Skeletal muscle tissue (tissue), 4 donors: ENCODE measurements around the gene WDR86. TPM values are rescaled to one million over a fixed set of nuclear protein-coding genes. Genes with fewer than 3 reads are reported as not detected.

ENCODE experiments used
- H3K27ac ChIP-seq: one replicate; pipeline ENCODE4 v1.7.0; 2013; ENCODE audit warnings: mild to moderate bottlenecking, low read depth, low read length, inconsistent platforms
- H3K27me3 ChIP-seq, 3 donors: one replicate each; pipeline ENCODE4 v1.7.0; 2013; ENCODE audit warnings: low read length in 3 of 3; ENCODE audit not compliant: control insufficient read depth in 3 of 3, insufficient read depth in 3 of 3
- H3K36me3 ChIP-seq, 3 donors: one replicate each; pipeline ENCODE4 v1.7.0; 2013; ENCODE audit warnings: low read length in 3 of 3; ENCODE audit not compliant: control insufficient read depth in 3 of 3, insufficient read depth in 3 of 3
- H3K4me1 ChIP-seq, 3 donors: one replicate each; pipeline ENCODE4 v1.7.0; 2013; ENCODE audit warnings: low read length in 3 of 3, mild to moderate bottlenecking in 3 of 3; ENCODE audit not compliant: control insufficient read depth in 3 of 3, insufficient read depth in 3 of 3
- H3K4me3 ChIP-seq, 3 donors: one replicate each; pipeline ENCODE4 v1.7.0; 2013; ENCODE audit warnings: low read length in 3 of 3
- H3K9ac ChIP-seq, 3 donors: one replicate each; pipeline ENCODE4 v1.7.0; 2013; ENCODE audit warnings: low read length in 3 of 3, mild to moderate bottlenecking in 3 of 3, moderate library complexity in 2 of 3, low read depth in 1 of 3
- H3K9me3 ChIP-seq, 3 donors: one replicate each; pipeline ENCODE4 v1.7.0; 2013; ENCODE audit warnings: low read length in 3 of 3; ENCODE audit not compliant: control insufficient read depth in 3 of 3
- total RNA-seq: library from RNA; depleted of rRNA; stranded (reverse); fragments of >200 nt; gene quantifications from one replicate; pipeline ENCODE4 v1.2.3, GENCODE V29; 2014
- donor health status: Osteomylitis.

Gene WDR86
- total RNA-seq, 1 donor from 2014 or later, result 4.7 TPM

DNA sequence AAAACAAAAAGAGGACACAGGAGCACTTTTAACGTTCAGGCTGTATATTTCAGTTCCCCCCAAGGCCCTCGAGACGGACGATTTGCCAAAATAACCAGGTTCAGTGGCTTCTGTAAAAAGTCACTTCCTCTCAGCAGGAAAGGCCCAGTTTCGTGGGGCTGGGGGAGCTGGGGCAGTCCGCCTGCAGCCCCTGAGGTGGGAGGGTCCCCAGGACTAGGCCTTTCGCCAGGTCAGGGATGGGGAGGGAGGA lies 28.8 kb downstream of the WDR86 start:
- peaks cover 29 to 42% (median 42%) of the 10 kb centered on the region in 3 donors for H3K27me3 ChIP-seq
- H3K4me3 ChIP-seq, result no peak overlapping the region
- peaks cover 16 to 26% (median 19%) of the 10 kb centered on the region in 3 donors for H3K36me3 ChIP-seq
- H3K9ac ChIP-seq, result no peak overlapping the region
- no peak overlapping the region for H3K27ac ChIP-seq
- no peaks in the 10 kb centered on the region for H3K9me3 ChIP-seq
- peaks cover 8 to 18% (median 9%) of the 10 kb centered on the region in 3 donors for H3K4me1 ChIP-seq

DNA sequence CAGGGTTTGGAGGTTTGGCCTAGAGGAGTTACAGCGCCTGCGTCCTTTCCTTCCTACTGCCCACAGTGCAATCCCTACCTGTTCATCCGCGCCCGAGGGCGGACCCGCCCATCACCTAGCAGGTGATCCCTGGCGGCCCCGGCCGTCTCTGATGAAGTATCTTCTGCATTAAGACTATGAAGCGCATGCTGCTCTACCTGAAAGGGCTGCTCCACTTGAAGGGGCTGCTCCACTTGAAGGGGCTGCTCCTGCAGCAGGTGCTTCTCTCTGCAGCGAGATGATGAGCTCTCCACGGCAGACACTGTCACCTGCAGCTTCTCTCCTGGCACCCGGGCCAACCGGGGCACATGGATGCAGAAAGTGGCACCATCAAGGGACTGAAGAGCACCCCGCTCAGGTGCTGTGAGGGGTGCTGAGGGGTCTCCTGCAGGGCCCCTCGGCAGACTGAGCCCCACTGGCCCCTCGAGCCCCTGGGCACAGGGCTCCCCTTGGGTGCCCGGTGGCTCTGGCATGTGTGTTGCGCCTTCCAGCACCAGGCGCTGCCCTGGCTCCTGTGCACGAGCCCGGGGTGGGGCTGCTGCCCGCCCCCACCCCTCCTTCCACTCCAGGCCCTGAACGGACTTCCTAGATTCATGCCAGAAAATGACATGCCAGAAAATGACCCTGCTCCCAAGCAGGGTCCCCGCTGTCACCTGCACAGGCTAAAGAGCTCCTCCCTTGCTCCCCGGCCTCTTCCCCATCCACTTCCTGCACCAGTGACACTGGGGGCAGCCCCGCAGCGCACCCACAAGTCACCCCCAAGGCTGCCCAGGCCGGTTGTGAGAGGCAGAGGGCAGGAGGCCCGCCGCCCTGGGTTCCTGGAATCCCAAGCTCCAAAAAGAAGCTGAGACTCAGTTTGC lies 29.4 kb downstream of the WDR86 start:
- H3K4me1 ChIP-seq, result peaks cover 8 to 15% (median 9%) of the 10 kb centered on the region in 3 donors
- no peak overlapping the region for H3K27ac ChIP-seq
- H3K9me3 ChIP-seq, result no peaks in the 10 kb centered on the region
- H3K27me3 ChIP-seq, result peaks cover 24 to 40% (median 37%) of the 10 kb centered on the region in 3 donors
- no peak overlapping the region for H3K4me3 ChIP-seq
- peaks cover 20 to 32% (median 24%) of the 10 kb centered on the region in 3 donors for H3K36me3 ChIP-seq
- no peak overlapping the region for H3K9ac ChIP-seq

- no peak overlapping the region for H3K4me3 ChIP-seq
- peaks cover 7 to 10% (median 8%) of the 10 kb centered on the region in 3 donors for H3K4me1 ChIP-seq
- peaks cover 21 to 36% (median 28%) of the 10 kb centered on the region in 3 donors for H3K36me3 ChIP-seq
- no peak overlapping the region for H3K27ac ChIP-seq
- no peak overlapping the region for H3K9ac ChIP-seq
- H3K27me3 ChIP-seq, result peaks cover 21 to 32% (median 29%) of the 10 kb centered on the region in 3 donors
- no peaks in the 10 kb centered on the region for H3K9me3 ChIP-seq
Measured at GRCh38 chr7:151379534-151380198, 30.2 kb downstream of the WDR86 start.

- Histone ChIP-seq H3K9ac (no peak overlapping the region), H3K27me3 (peaks cover 16 to 28% (median 25%) of the 10 kb centered on the region in 3 donors), H3K4me3 (no peak overlapping the region), H3K4me1 (peaks cover 7 to 10% (median 8%) of the 10 kb centered on the region in 3 donors), H3K36me3 (peaks cover 26 to 40% (median 33%) of the 10 kb centered on the region in 3 donors), H3K9me3 (no peaks in the 10 kb centered on the region), H3K27ac (no peak overlapping the region)
Measured at GRCh38 chr7:151379193-151379520, 30.7 kb downstream of the WDR86 start.

DNA sequence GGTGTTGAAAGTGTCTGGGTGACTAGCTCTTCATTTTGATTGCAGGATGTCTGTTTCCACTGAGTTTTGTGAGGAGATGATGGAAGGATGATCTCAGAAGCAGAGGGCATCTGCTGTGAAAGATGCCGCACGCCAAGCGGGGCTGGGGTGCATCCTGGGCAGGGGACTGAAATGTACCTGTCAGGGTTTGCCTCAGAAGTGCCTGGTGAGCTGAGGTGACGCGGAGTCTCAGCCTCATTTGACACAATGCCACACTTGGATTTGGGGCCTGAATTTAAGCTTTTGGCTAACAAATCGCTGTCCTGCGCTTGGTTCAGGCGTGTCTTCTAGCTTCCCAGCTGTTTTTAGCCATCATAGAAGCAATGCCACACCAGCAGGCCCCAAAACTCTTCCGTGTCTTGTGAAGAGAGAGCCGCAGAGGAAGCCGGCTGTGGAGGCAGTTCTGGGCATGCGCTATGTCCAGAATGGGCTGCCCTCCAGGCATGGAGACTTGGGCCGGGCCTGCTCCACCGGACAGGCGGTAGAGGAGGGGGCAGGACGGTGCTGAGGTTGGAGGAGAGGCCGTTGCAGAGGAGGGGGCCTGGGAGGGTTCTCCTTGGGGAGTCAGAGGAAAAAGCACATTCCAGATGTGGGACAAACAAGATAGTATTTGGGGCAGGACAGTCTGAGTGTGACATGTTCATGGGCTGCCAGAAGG lies 31.2 kb downstream of the WDR86 start:
- no peak overlapping the region for H3K4me3 ChIP-seq
- H3K27me3 ChIP-seq, result peaks cover 13 to 22% (median 22%) of the 10 kb centered on the region in 3 donors
- peaks cover 7 to 10% (median 8%) of the 10 kb centered on the region in 3 donors for H3K4me1 ChIP-seq
- H3K9me3 ChIP-seq, result no peaks in the 10 kb centered on the region
- H3K27ac ChIP-seq, result no peak overlapping the region
- peaks cover 31 to 45% (median 38%) of the 10 kb centered on the region in 3 donors for H3K36me3 ChIP-seq
- no peak overlapping the region for H3K9ac ChIP-seq

DNA sequence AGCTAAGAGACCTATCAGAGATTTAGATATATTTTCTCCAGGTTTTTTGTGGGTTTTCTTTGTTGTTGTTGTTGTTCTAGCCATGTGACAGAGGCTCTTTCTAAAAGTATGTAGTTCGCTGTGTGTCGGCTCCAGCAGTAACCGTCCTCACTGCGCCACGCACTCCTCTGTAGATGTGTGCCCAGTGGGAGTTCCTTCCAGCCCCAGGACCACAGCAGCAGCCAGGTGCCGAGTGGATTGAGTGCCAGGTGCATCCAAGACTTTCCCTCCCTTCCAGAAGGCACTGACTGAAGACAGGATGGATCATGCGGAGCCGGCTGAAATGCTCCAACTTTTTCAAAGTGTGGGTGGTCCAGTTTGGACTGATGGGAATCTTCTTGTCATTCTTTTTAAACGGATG lies 31.8 kb downstream of the WDR86 start:
- Histone ChIP-seq H3K9me3 (no peaks in the 10 kb centered on the region), H3K27ac (no peak overlapping the region), H3K36me3 (peaks cover 34 to 50% (median 42%) of the 10 kb centered on the region in 3 donors), H3K9ac (no peak overlapping the region), H3K4me1 (peaks cover 7 to 10% (median 8%) of the 10 kb centered on the region in 3 donors), H3K27me3 (peaks cover 13 to 20% (median 19%) of the 10 kb centered on the region in 3 donors), H3K4me3 (no peak overlapping the region)

- H3K36me3 ChIP-seq, result peaks cover 38 to 50% (median 43%) of the 10 kb centered on the region in 3 donors
- H3K4me1 ChIP-seq, result peaks cover 7 to 10% (median 8%) of the 10 kb centered on the region in 3 donors
- H3K9me3 ChIP-seq, result no peaks in the 10 kb centered on the region
- H3K9ac ChIP-seq, result no peak overlapping the region
- no peak overlapping the region for H3K27ac ChIP-seq
- no peak overlapping the region for H3K4me3 ChIP-seq
- peaks cover 9 to 15% (median 15%) of the 10 kb centered on the region in 3 donors for H3K27me3 ChIP-seq
Measured at GRCh38 chr7:151377406-151377805, 32.4 kb downstream of the WDR86 start.

- Histone ChIP-seq H3K27ac (no peak overlapping the region), H3K4me1 (no peaks in the 10 kb centered on the region), H3K9ac (no peak overlapping the region), H3K27me3 (peaks cover 0 to 5% (median 4%) of the 10 kb centered on the region in 3 donors), H3K9me3 (no peaks in the 10 kb centered on the region), H3K4me3 (no peak overlapping the region), H3K36me3 (peaks cover 44 to 53% (median 47%) of the 10 kb centered on the region in 3 donors)
Measured at GRCh38 chr7:151376218-151376902, 33.5 kb downstream of the WDR86 start.

DNA sequence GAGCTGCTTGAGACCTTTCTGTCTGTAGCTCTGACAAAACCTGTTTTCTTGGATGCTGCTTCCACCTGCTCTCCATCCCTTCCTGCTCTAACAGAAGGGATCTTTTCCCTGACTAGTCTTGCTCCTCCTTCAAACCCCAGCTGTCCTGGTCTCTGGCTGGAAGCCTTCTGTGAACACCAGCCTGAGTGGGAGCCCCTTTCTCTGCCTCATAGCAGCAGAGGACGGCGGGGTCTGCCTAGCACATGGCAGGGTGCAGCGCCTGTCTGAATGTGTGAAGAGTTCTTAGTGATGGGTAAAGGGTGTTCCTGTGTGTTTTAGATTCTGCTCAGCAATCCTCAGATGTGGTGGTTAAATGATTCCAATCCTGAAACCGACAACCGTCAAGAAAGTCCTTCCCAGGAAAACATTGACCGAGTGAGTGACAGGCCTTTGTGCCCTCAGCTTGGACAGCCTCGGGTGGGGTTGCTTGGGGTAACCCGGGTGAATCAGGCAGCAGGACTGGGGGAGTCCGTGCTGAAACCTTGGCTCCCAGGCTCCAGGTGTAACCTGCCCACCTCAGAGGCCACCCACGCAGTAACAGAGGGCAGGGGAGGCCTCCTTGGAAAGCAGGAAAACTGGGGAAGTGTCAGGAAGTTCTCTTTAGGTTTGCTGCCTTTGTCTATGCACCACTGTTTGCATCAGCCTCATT lies 34.2 kb downstream of the WDR86 start:
- no peak overlapping the region for H3K9ac ChIP-seq
- H3K4me1 ChIP-seq, result no peaks in the 10 kb centered on the region
- H3K27me3 ChIP-seq, result no peaks in the 10 kb centered on the region
- no peaks in the 10 kb centered on the region for H3K9me3 ChIP-seq
- no peak overlapping the region for H3K27ac ChIP-seq
- peaks cover 45 to 53% (median 47%) of the 10 kb centered on the region in 3 donors for H3K36me3 ChIP-seq
- H3K4me3 ChIP-seq, result no peak overlapping the region
